ENCODE results near the gene OR1E2.

Gene OR1E2

GRCh38 chr17:3398310-3398709, 35.3 kb downstream of the OR1E2 start, which contains the start of gene OR1E1:
Gene OR1E1, minus strand, starts transcription at chr17:3398410. Its CDS starts 0 bp downstream, at chr17:3398410.
- no peak for DNase-seq (ENCODE audit: low read depth, low spot score)

- DNase-seq (ENCODE audit: low read depth, low spot score) = peak; percentile 22
These were observed 35.8 kb downstream of the OR1E2 start for GRCh38 chr17:3397801-3398200.

- DNase-seq (ENCODE audit: low read depth, low spot score) = no peak
These were observed 43.9 kb downstream of the OR1E2 start for GRCh38 chr17:3389791-3390190.

GRCh38 chr17:3385869-3386816, 47.5 kb downstream of the OR1E2 start, which contains the start of gene OR3A2:
Gene OR3A2, minus strand, starts transcription at chr17:3386308.
- DNase-seq (ENCODE audit: low read depth, low spot score) = peak; percentile 40

Measured in ELF-1 (cell line).